ENCODE results near the gene PIAS1. TPM values are rescaled to one million over a fixed set of nuclear protein-coding genes. Genes with fewer than 3 reads are reported as not detected.

Gene PIAS1
- total and polyA plus RNA-seq, 9 of the 15 experiments (the other 6 are each of a cell fraction or from before 2014, with no cell fraction given): 18.0 to 59.1 (median 28.5) TPM

- TF ChIP-seq REST (IDR thresholded peaks at IDR 0.05; ENCODE audit: borderline replicate concordance): no peak
- TF ChIP-seq REST (CRISPR knock-in tag; IDR thresholded peaks at IDR 0.05; ENCODE audit: low read depth): no peak
- no peak for TF ChIP-seq MTA3 (IDR thresholded peaks at IDR 0.05; ENCODE audit: borderline replicate concordance)
- TF ChIP-seq FOXM1 (IDR thresholded peaks at IDR 0.05; ENCODE audit: low read depth): no peak
- no peak for TF ChIP-seq FOXM1 (CRISPR knock-in tag; IDR thresholded peaks at IDR 0.05; ENCODE audit: low read depth)
Observed at GRCh38 chr15:68241088-68241935, 187.2 kb downstream of the PIAS1 start (continued).

Other genes with a start within 250 kb of the PIAS1 start
- gene SKOR1, start 228.8 kb upstream of the PIAS1 start, total RNA-seq (2014; rRNA removed): 0.12 and 0.41 TPM in 2 replicates
- gene SKOR1, start 228.8 kb upstream of the PIAS1 start, total RNA-seq (2014; rRNA removed; fragmentation: Illumina TruSeq; extraction: Trizol): not detected in 2 replicates
- gene SKOR1, start 228.8 kb upstream of the PIAS1 start, total RNA-seq (2015; rRNA removed; fragmentation: Illumina TruSeq; extraction: Trizol): 0.07 TPM in 1 of 2 replicates, not detected in the other
- 0.31 TPM in 2 replicates for gene SKOR1, start 228.8 kb upstream of the PIAS1 start, total RNA-seq (2021)
- 0.04 and 0.08 TPM in 2 replicates for gene SKOR1, start 228.8 kb upstream of the PIAS1 start, polyA plus RNA-seq (2011; rRNA removed)
- gene SKOR1, start 228.8 kb upstream of the PIAS1 start, polyA plus RNA-seq (2014; fragmentation: Illumina TruSeq; extraction: Trizol): 0.04 and 0.07 TPM in 2 replicates
- gene SKOR1, start 228.8 kb upstream of the PIAS1 start, polyA plus RNA-seq (2014; fragmentation: Nextera tagmentation; extraction: Ambion mirVana): not detected
- gene SKOR1, start 228.8 kb upstream of the PIAS1 start, polyA plus RNA-seq (2014; rRNA removed): 0.11 and 0.23 TPM in 2 replicates
- not detected in 2 replicates for gene RNU6-1, start 214.3 kb upstream of the PIAS1 start, total RNA-seq (2014; rRNA removed)
- gene RNU6-1, start 214.3 kb upstream of the PIAS1 start, total RNA-seq (2014; rRNA removed; fragmentation: Illumina TruSeq; extraction: Trizol): not detected in 2 replicates
- not detected in 2 replicates for gene RNU6-1, start 214.3 kb upstream of the PIAS1 start, total RNA-seq (2015; rRNA removed; fragmentation: Illumina TruSeq; extraction: Trizol)
- gene RNU6-1, start 214.3 kb upstream of the PIAS1 start, total RNA-seq (2021): not detected in 2 replicates
- gene RNU6-1, start 214.3 kb upstream of the PIAS1 start, polyA plus RNA-seq (2011; rRNA removed): not detected in 2 replicates
- not detected in 2 replicates for gene RNU6-1, start 214.3 kb upstream of the PIAS1 start, polyA plus RNA-seq (2014; fragmentation: Illumina TruSeq; extraction: Trizol)
- gene RNU6-1, start 214.3 kb upstream of the PIAS1 start, polyA plus RNA-seq (2014; fragmentation: Nextera tagmentation; extraction: Ambion mirVana): not detected
- not detected in 2 replicates for gene RNU6-1, start 214.3 kb upstream of the PIAS1 start, polyA plus RNA-seq (2014; rRNA removed)
- 7.6 and 8.7 TPM in 2 replicates for gene CALML4, start 151.0 kb downstream of the PIAS1 start, total RNA-seq (2014; rRNA removed)
- 15.5 and 19.8 TPM in 2 replicates for gene CALML4, start 151.0 kb downstream of the PIAS1 start, total RNA-seq (2014; rRNA removed; fragmentation: Illumina TruSeq; extraction: Trizol)
- 16.7 and 17.4 TPM in 2 replicates for gene CALML4, start 151.0 kb downstream of the PIAS1 start, total RNA-seq (2015; rRNA removed; fragmentation: Illumina TruSeq; extraction: Trizol)
- gene CALML4, start 151.0 kb downstream of the PIAS1 start, total RNA-seq (2021): 6.3 and 6.5 TPM in 2 replicates
- 16.9 and 18.2 TPM in 2 replicates for gene CALML4, start 151.0 kb downstream of the PIAS1 start, polyA plus RNA-seq (2011; rRNA removed)
- gene CALML4, start 151.0 kb downstream of the PIAS1 start, polyA plus RNA-seq (2014; fragmentation: Illumina TruSeq; extraction: Trizol): 20.8 and 24.4 TPM in 2 replicates
- 1 to 10 TPM; 2.8 to 3.8 TPM for gene CALML4, start 151.0 kb downstream of the PIAS1 start, polyA plus RNA-seq (2014; fragmentation: Nextera tagmentation; extraction: Ambion mirVana)
- 15.6 and 30.6 TPM in 2 replicates for gene CALML4, start 151.0 kb downstream of the PIAS1 start, polyA plus RNA-seq (2014; rRNA removed)
- gene CLN6, start 175.4 kb downstream of the PIAS1 start, total RNA-seq (2014; rRNA removed): 25.8 and 32.5 TPM in 2 replicates
- 22.3 and 24.8 TPM in 2 replicates for gene CLN6, start 175.4 kb downstream of the PIAS1 start, total RNA-seq (2014; rRNA removed; fragmentation: Illumina TruSeq; extraction: Trizol)
- 34.8 and 39.3 TPM in 2 replicates for gene CLN6, start 175.4 kb downstream of the PIAS1 start, total RNA-seq (2015; rRNA removed; fragmentation: Illumina TruSeq; extraction: Trizol)
- 51.6 and 53.3 TPM in 2 replicates for gene CLN6, start 175.4 kb downstream of the PIAS1 start, total RNA-seq (2021)
- gene CLN6, start 175.4 kb downstream of the PIAS1 start, polyA plus RNA-seq (2011; rRNA removed): 46.0 and 47.3 TPM in 2 replicates
- gene CLN6, start 175.4 kb downstream of the PIAS1 start, polyA plus RNA-seq (2014; fragmentation: Illumina TruSeq; extraction: Trizol): 42.6 and 49.8 TPM in 2 replicates
- under 1 TPM; 0.71 to 0.77 TPM for gene CLN6, start 175.4 kb downstream of the PIAS1 start, polyA plus RNA-seq (2014; fragmentation: Nextera tagmentation; extraction: Ambion mirVana)
- gene CLN6, start 175.4 kb downstream of the PIAS1 start, polyA plus RNA-seq (2014; rRNA removed): 47.5 and 60.1 TPM in 2 replicates
- gene FEM1B, start 223.4 kb downstream of the PIAS1 start, total RNA-seq (2014; rRNA removed): 18.0 and 19.7 TPM in 2 replicates
- 35.3 and 40.3 TPM in 2 replicates for gene FEM1B, start 223.4 kb downstream of the PIAS1 start, total RNA-seq (2014; rRNA removed; fragmentation: Illumina TruSeq; extraction: Trizol)
- gene FEM1B, start 223.4 kb downstream of the PIAS1 start, total RNA-seq (2015; rRNA removed; fragmentation: Illumina TruSeq; extraction: Trizol): 30.4 and 34.7 TPM in 2 replicates
- gene FEM1B, start 223.4 kb downstream of the PIAS1 start, total RNA-seq (2021): 32.2 and 42.1 TPM in 2 replicates
- 58.3 and 61.6 TPM in 2 replicates for gene FEM1B, start 223.4 kb downstream of the PIAS1 start, polyA plus RNA-seq (2011; rRNA removed)
- 20.1 and 22.3 TPM in 2 replicates for gene FEM1B, start 223.4 kb downstream of the PIAS1 start, polyA plus RNA-seq (2014; fragmentation: Illumina TruSeq; extraction: Trizol)
- 1 to 10 TPM; 5.9 to 6.5 TPM for gene FEM1B, start 223.4 kb downstream of the PIAS1 start, polyA plus RNA-seq (2014; fragmentation: Nextera tagmentation; extraction: Ambion mirVana)
- gene FEM1B, start 223.4 kb downstream of the PIAS1 start, polyA plus RNA-seq (2014; rRNA removed): 12.0 and 14.0 TPM in 2 replicates

Measured in K562 (cell line).